Stimulated activated CD4-positive, alpha-beta T cell treated with anti-CD3 and anti-CD28 coated beads, Interleukin-15, amount 100 ng/mL, for 24 hours (primary cell): ENCODE data around the gene ARRB1.
"Not testable (repeated sequence)": the region's sequence is repeated elsewhere in the genome, so short reads cannot be mapped to it uniquely, and the experiment has no call there.

Experiments
- DNase-seq: peaks from one replicate; pipeline ENCODE4 v3.0.0-alpha.2; 2020

Gene ARRB1

GRCh38 chr11:75298191-75298975 is 53.1 kb downstream of the ARRB1 start:
- no peak for DNase-seq

DNA sequence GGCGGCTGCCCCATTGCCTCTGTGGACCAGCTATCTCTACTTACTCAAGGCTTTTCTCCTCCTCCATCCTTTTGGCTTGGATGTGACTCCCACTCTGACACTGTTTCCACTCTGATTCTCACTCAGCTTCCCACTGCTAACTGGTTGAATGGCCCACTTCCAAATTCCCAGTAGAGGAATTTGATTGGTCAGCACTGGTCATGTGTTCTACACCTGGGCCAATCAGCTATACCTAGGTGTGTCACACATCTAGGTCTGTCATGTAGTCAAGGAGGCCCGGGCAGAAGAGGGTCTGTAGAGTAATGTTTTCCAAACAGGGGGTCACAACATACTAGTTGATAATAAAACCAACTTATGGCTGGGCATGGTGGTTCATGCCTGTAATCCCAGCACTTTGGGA is 57.6 kb downstream of the ARRB1 start:
- no peak for DNase-seq

DNA sequence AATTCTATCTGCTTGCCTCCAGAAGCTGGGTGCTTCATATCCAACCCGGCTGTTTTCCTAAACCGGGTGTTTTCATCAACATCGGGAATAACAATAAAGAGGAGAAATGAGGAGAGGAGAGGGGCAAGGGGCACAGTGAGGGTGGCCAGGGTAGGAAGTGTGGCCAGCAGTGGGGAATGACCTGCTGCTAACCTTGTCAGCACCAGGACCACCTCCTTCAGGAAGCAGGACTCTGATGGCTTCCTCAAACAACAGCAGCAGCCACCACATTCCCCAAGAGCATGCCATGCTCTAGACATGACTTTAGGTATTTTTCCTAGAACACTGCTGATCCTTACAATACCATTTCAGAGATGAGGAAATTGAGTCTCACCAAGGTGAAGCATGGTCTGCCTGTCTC is 58.5 kb downstream of the ARRB1 start:
- no peak for DNase-seq

DNA sequence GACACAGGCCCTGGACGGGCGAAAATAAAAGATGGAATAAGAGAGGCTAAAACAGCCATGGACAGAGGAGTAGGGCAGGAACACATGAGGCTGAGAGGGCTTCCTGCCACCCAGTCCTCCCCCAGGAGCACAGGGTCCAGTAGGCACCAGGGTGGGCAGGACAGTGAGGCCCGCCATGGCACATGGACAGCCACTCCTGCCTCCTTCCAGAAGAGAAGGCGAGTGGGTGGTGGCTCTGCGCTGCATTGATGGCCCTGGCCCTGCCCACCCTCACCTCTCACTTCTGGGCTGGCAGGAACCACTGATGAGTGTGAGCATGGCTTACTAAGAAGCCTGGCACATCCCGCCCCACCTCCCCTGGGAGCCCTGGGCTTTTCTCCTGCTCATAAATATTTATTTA is 59.7 kb downstream of the ARRB1 start:
- DNase-seq = no peak

DNA sequence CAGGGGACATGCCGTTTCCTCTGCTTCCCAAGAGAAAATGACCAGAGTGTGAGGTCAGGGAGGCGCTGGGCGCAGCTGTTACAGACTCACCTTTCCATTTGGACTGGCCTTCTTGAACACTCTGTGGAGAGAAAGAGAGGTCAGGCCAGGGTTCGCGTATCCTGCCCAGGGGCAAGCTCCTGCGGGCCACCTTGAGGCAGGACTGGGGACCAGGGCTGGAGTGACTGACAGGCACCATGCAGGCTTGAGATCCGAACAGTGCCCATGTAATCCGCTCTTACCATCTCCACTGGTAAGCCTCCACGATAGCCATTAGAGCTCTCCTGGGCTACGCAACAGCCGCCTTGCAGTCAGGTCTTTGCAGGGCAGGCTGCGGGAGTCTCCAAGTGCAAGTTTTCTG is 61.5 kb downstream of the ARRB1 start:
- DNase-seq = no peak

DNA sequence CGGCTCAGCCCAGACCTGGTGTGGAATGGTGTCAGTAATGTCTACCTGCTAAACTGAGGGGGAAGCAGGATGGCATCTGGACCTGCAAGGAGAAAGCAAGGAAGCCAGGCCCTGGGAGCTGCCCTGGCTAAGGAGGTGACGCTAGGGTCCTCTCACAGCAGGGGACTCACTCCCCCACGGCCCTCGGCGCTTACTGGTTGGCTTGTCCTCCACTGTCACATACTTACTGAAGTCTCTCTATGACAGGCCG is 62.0 kb downstream of the ARRB1 start:
- no peak for DNase-seq

- DNase-seq = no peak
Measured at GRCh38 chr11:75287579-75287978, 63.9 kb downstream of the ARRB1 start.

GRCh38 chr11:75286826-75287465 is 64.5 kb downstream of the ARRB1 start:
- DNase-seq = no peak

GRCh38 chr11:75285776-75286360 is 65.6 kb downstream of the ARRB1 start:
- DNase-seq = no peak

- no peak for DNase-seq
Measured at GRCh38 chr11:75283391-75283931, 68.0 kb downstream of the ARRB1 start.

DNA sequence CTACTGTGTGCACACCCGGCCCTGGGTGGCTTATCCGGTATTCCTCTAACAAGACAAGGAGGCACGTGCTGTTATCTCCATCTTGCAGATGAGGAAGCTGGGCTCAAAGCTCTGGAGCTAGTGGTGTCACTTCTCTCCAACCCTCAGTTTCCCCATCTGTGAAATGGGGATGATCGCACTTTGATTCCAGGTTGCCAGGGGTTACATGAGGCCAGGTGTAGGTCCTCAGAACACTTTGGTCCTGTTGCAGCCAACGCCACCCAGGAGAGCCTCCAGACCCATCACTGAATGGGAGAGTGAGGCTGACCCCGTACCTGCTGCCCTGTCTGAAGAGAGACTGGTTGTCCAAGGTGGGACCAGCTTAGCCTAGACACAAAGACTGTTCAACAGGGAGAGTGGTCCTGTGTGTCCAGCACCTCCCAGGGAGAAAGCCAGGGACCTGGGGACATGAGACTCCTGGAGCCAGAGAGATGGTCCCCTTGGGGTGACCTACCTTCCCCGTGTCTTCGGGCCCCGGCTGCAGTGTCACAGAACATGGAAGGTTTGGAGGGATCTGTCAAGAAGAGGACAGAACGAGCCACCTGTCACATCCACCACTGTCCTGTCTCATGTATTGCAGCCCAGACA is 69.9 kb downstream of the ARRB1 start:
- no peak for DNase-seq

DNA sequence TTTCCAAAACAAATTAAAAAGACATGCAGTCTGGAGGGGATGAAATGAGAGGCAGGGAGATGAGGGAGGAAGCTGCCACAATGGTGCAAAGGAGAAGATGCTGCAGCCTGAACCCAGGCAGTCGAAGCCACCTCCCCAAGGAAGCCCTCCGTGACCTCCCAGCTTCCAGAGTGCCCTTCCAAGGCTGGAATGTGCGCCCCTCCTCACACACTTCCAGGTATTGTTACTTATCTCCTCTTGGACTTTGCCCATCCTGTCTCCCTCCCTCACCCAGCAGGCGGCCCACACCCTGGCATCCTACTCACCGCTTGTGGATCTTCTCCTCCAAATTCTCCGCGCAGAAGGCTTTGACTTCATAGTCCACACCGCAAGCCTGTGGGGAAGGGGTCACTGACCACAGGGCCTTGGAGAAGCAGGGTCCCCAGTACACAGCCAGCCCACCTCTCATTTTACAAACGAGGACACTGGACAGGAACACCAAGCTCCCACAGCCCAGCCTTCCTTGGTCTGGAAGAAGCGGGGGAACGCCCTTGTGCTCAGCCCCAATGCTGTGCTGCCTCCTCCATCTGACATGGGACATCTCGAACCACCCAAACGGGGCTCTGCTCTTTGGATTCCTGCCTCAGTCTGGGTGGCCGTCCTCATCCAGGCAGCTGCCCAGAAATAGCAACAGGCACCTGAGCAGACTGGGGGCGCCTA is 70.5 kb downstream of the ARRB1 start:
- no peak for DNase-seq

- peak; percentile 81 for DNase-seq
Measured at GRCh38 chr11:75280227-75280701, 71.2 kb downstream of the ARRB1 start.

- DNase-seq = no peak
Measured at GRCh38 chr11:75279273-75279672, 72.2 kb downstream of the ARRB1 start.

DNA sequence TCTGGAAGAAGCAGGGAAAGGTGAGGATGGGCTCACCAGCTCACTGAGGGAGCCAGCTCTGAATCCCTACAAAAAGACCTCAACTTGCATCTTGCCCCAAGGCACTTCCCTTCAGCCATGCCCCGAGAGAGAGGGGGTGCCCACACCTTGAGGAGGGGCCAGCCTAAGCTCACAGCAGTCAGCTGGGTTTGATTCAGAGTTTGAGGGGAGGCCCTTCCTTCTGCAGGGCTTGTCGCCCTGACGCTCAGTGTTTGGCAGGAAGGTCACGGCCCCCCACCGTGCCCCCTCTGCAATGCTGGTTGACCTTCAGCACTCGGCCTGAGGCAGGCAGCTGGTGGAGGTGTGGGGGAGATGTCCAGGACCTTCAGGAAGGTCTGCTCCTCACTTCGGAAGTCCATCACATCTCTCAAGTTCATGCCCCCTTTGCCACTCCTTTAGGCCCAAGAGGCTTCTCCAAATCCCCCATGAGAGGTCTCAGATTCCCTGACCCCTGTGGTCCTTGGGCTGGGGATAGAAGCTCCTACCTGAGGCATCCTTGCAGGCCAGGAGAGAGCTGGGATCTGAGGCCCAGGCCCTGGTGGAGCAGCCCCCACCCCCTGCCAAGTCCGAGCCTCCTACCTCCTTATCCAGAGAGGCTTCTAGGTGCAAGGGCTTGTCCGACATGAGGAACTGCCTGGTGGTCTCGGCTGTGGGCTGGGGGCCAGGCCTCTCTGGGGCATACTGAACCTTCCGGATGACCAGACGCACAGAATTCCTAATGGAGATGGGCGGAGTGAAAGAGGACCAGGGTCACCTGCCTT is 73.3 kb downstream of the ARRB1 start:
- DNase-seq = no peak

GRCh38 chr11:75277211-75277805 is 74.2 kb downstream of the ARRB1 start:
- DNase-seq = peak; percentile 0

DNA sequence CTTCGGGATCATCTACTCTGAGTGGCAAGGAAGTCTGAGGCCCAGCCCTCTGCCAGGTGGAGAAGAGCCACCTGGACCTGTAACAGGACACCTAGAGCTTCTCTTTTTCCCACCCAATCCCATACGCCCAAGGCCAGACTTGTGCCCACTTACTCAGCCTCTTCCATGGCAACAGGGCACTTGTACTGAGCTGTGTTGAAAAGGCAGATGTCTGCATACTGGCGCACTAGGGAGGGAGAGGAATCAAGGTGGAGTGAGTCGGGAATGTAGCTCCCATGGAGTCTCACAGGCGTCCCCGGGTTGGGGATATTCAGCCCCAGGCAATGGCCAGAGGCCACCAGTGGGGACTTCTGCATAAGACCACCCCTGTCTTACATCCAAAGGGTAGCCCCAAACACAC is 74.8 kb downstream of the ARRB1 start:
- peak; percentile 0 for DNase-seq

GRCh38 chr11:75276186-75276585 is 75.3 kb downstream of the ARRB1 start:
- peak; percentile 1 for DNase-seq

DNA sequence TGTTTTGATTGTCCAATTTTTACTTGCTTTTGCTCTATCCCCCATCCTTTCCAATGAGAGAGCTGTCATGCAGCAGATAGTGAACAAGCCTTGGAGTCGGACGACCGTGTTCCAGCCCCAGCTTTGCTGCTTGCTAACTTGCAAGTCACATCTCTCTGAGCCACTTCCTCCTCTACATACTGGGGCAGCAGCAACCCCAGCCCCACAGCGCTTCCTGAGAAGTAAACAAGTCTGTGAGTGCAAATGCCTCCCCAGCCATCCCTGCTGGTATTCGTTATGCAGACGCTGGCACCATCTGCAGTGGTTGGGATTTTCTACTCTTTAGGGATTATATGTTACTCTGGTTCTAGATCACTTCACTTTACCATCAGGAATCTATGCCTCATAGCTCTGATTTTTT is 75.9 kb downstream of the ARRB1 start:
- peak; percentile 62 for DNase-seq

DNA sequence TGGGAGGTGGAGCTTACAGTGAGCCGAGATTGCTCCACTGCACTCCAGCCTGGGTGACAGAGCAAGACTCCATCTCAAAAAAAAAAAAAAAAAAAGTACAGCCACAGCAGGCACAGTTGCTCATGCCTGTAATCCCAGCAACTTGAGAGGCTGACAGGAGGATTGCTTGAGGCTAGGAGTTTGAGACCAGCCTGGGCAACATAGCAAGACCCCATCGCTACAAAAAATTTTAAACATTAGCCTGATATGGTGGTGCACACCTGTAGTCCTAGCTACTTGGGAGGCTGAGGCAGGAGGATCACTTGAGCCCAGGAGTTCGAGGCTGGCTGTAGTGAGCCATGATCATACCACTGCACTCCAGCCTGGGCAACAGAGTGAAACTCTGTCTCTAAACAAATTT is 76.7 kb downstream of the ARRB1 start:
- DNase-seq = not testable (repeated sequence)
